HL-60/S4 treated with retinoic acid at 250 ng/mL for 4 days and 3 days (cell line): ENCODE results near the gene ACTRT2.

Experiments
- in situ Hi-C: fragments of 300-500 bp; cut with MboI; formaldehyde crosslinking; loops from 2 replicates; pipeline ENCODE4 v1.7.0; 2022; ENCODE audit warnings: low sequenced_read_pairs

Gene ACTRT2

DNA sequence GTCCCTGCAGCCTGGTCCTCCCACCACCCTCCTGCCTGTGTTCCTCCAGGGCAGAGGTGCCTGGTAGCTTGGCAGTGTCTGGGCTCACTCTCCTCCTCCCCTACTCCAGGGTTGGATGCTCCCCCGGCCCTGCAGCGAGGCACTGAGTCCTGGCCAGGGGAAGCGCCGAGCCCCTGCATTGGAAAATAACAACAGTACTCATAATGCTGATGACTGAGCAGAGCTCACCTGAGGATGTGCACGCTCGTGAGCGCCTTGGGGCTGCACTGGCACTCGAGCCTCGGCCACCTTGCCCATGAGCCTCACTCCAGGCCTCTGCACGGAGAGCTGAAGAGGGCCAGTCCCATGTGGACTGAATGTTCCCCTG lies 6.0 kb upstream of the ACTRT2 start:
- in situ Hi-C loops = loop anchor here (25.0 kb wide), 1 partner anchor 297 kb away; no protein-coding TSS in a partner anchor

DNA sequence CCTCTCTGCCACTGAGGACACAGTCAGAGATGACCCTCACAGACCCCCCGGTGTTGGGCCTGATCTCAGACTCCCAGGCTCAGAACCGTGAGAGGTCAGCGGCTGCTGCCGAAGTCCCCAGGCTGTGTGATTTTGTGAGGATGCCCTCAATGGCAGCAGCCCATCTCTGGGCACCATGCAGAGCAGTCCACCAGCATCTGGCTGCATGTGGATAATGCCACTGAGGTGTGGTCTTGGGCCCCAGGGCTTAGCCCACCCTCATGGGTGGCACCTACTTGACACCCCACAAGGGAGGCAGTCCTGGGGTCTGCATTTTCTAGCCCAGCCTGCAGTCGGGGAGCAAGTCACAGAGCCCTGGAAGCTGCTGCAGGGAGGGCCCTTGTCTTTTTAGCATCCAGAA lies 5.5 kb upstream of the ACTRT2 start:
- in situ Hi-C loops = loop anchor here (25.0 kb wide), 1 partner anchor 297 kb away; no protein-coding TSS in a partner anchor

DNA sequence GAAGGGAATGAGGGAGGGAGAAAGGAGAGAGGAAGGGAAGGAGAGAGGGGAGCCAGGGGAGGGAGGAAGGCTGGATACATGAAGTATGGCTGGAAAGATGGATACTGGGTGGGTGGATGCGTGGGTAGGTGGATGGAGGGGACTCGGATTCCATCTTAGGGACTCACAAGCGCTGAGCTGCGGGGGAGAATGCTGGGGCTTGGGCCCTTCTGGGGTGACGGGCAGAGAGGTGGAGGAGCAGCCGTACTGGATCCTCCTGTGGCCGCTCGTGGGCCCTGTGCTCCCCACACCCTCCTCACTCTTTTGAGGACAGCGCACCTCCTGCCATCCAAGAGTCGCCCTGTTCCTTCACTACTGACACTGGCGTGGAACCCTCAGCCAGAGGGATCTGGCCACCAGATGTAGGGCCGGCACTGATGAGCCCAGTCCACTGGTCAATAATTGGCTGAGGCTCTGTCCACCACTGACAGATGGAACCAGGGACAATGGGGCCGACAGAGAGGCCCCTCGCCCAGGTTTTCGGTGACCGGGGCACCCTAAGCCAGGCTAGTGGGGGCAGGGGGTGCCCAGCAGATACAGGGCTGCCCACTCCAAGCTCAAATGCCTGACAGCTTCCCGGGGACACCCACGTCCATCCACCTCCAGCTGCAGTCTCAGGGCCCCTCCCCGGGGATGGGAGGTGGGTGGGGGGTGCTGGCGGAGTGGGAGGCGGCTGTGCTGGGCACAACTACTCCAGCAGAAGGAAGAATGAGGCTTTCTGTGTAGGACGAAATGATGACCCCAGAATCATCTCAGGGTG lies 4.4 kb upstream of the ACTRT2 start:
- in situ Hi-C loops = loop anchor here (25.0 kb wide), 1 partner anchor 295 kb away; no protein-coding TSS in a partner anchor

DNA sequence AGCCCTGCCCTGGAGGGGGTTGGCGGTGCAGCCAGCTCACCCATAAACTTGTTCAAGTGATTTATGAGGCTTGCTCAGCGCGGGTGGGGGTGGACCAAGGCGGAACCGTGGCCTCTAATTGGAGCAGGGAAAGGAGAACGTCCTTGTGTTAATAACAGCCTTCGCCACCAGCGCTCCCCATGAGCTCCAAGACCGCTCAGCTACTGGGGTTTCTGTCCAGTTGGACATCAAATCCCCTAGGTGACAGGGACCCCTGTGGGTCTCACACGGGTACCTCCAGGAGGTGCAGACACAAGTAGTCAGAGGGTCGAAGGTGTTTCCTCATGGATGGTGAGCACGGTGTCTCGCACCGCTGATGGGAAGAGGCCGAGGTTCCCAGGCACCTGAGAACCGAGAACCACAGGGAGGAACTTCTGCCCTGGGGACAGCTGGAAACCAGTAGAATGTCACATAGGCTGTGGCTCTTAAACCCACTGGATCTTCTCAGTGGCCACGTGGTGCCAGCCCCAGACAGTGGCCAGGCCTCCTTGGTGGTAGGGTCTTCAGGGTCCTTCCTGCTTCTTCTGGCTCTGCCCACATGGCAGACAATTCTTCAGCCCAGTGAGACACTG lies 3.7 kb upstream of the ACTRT2 start:
- in situ Hi-C loops = loop anchor here (25.0 kb wide), 1 partner anchor 295 kb away; no protein-coding TSS in a partner anchor

DNA sequence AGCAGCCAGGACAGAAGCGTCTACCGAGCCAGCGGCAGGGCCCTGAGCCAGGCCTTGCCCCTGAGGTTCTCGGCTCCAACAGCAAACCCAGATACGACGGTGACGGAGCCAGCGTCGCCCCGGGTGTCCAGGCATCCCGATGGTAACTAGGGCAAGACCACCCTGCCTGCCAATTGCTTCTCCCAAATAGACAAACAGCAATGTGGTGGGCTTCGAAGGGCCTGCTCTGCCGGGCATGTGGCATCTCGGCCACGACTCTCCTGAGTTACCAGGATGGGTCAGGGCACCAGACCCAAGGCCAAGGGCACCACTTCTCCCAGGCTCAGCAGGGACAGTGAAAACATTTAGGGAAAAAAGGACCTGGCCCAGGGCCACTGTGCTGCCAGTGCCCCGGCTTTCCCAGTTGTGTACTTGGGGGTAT lies 3.2 kb upstream of the ACTRT2 start:
- in situ Hi-C loops = loop anchor here (25.0 kb wide), 1 partner anchor 294 kb away; no protein-coding TSS in a partner anchor

DNA sequence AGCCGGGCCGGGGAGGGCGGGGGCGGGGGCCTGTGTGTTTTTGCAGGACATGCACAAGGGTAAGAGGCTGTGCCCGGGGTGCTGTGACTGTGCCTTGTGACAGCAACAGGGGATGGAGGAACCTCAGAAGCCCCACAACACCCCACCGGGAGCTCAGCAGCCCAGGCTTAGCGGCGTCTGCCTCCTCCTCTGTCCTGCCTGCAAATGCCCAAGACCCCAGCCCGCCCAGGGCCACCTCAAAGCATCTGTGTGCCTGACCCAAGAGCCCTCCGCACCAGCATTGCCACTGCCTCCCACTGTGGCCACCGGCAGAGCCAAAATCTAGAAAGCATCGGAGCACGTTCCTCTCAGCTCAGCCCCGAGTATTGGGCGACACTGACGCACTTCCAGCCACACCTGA lies 2.7 kb upstream of the ACTRT2 start:
- in situ Hi-C loops = loop anchor here (25.0 kb wide), 1 partner anchor 294 kb away; no protein-coding TSS in a partner anchor

DNA sequence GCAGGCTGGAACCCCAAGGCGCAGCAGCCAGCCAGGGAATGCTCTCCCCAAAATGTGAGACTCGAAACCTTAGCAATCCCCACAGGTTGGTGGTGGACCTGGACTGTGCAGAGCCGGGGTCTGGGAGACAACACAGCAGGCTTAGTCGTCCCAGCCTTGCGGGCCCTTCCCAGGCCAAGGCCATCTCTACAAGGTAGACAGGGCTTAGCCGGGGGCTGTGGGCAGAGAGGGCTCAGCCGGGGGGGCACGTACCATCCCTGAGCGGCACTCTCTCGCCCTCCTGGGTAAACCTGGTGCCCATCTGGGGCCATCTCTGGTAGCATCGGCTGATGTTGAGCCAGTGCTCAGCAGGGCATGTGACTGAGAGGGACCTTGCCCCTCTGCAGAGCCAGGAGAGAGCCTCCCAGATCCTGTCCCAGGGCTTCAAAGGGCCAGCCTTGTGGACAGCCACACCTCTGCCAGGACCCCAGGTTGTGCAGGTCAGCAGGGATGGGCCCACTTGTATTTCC lies 2.2 kb upstream of the ACTRT2 start:
- in situ Hi-C loops = loop anchor here (25.0 kb wide), 1 partner anchor 293 kb away; no protein-coding TSS in a partner anchor

DNA sequence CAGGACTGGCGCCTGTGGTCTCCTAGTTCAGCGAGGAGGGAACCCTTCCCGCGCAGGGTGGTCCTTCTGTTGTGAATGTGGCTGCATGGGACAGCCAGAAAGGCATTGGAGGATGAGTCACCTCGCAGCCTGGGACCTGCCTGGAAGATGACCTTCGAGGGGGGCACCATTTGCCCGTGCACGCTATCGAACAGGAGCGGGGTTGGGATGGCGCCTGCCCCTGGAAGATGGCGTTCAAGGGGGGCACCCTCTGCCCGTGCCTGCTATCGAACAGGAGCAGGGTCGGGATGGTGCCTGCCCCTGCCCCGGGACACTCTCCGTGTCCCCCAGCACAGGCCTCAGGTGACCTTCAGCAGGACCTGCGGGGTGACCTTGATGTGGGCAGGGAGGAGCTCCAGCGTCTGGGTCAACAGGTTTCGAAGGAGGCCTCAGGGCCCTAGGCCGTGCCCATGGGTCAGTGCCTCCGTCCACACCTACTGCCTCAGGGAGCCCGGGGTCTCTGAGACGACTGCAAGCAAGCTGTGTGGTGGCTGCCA lies 1.7 kb upstream of the ACTRT2 start:
- in situ Hi-C loops = loop anchor here (25.0 kb wide), 1 partner anchor 293 kb away; no protein-coding TSS in a partner anchor

DNA sequence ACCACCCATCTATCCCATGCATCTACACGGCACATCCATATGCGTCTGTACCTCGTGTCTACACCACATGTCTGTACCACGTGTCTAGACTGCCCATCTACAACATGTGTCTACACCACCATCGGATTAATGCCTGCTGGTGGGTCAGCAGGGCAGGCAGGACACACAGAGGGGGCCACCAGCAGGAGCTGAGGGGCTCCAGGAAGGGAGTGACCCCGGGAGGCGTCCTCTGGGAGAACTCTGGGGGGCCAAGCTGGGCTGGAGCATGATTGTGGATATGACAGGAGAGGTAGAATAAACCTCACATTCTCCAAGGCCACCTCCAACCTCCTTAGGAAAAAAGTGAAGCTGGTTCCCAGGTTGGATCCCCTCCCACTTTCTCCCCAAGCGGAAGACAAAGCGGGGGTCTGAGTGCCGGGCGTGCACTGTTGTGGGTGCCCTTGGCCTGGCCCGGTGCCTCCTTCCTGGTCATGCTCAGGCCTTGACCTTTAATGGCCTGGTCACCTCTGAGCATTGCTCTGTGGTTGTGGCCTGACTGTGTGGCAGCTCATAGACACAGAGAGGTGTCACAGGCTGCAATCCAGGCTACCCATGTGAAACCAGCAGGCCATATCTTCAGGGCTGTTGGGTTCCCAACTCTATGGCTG lies 881 bp upstream of the ACTRT2 start:
- in situ Hi-C loops = loop anchor here (25.0 kb wide), 1 partner anchor 292 kb away; no protein-coding TSS in a partner anchor

DNA sequence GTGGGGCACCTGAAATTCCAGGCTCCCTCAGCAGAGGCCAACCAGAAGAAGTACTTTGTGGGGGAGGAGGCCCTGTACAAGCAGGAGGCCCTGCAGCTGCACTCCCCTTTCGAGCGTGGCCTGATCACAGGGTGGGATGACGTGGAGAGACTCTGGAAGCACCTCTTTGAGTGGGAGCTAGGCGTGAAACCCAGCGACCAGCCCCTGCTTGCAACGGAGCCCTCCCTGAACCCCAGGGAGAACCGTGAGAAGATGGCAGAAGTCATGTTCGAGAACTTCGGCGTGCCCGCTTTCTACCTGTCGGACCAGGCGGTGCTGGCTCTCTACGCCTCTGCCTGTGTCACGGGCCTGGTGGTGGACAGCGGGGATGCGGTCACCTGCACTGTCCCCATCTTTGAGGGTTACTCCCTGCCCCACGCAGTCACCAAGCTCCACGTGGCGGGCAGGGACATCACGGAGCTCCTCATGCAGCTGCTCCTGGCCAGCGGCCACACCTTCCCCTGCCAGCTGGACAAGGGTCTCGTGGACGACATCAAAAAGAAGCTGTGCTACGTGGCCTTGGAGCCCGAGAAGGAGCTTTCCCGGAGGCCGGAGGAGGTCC lies 634 bp downstream of the ACTRT2 start:
- in situ Hi-C loops = loop anchor here (25.0 kb wide), 1 partner anchor 290 kb away; no protein-coding TSS in a partner anchor

DNA sequence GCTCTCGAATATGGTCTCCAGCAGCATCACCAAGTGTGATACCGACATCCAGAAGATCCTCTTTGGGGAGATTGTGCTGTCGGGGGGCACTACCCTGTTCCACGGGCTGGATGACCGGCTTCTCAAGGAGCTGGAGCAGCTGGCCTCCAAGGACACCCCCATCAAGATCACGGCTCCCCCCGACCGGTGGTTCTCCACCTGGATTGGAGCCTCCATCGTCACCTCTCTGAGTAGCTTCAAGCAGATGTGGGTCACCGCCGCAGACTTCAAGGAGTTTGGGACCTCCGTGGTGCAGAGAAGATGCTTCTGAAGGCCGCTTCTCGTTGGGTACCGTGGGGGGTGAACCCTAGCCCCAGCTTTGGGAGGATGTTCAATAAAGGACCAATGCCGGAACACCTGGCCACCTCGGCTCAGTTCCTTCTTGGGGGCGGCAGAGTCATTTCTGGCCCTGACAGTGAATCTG lies 1.3 kb downstream of the ACTRT2 start:
- in situ Hi-C loops = loop anchor here (25.0 kb wide), 1 partner anchor 290 kb away; no protein-coding TSS in a partner anchor

DNA sequence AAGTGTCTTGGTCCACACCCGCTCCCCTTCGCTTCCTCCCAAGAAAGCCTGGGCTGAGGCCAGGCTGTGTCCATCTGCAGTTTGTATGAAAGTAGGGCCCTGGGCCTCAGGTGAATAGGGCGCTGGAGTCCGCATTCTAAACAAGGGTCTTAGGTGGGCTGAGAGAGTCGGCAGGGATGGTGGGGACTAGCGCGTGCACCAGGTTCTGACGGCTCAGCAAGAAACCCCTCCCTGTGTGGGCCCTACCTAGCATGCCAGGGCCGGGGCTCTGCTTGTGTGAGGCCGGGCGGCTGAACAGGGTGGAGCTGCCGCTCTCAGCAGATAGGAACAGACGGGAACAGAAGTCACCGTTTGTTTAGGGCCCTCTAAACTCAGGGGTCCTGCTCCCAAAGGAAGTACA lies 1.7 kb downstream of the ACTRT2 start:
- in situ Hi-C loops = loop anchor here (25.0 kb wide), 1 partner anchor 289 kb away; no protein-coding TSS in a partner anchor

DNA sequence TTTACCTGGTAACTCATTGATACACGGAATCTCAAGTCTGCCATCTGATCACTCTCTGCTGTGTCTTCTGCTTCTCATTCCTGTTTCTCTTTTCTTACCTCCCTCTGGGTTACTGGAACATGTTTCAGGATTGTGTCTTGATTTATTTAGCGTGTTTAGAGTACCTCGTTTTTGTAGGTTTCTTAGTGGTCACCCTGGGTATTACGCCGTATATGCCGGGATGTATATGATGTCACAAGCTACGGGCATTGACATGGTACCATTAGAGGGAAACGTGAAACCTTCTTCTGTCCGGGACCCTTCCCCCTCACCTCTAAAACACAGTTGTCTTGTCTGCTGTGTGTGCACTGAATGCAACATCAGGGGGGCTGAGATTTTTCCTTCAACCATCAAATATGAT lies 2.8 kb downstream of the ACTRT2 start:
- in situ Hi-C loops = loop anchor here (25.0 kb wide), 1 partner anchor 288 kb away; no protein-coding TSS in a partner anchor

DNA sequence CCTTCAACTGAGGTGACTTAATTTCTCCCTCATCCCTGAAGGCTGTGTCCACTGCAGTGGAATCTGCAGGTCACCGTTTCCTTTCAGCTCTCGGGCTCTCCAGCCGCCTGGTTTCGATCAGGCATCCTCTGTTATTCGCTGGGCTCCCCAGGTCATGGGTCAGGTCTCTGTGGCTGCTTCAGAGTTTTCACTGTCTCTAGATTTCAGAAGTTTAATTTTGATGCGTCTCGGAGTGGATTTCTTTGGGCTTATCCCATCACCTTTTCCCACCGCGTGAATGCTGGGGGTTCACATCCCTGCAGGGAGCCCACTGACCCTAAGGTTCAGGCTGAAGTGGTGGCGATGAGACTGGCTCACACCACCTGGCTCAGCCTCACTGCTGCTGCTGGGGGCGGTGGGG lies 3.3 kb downstream of the ACTRT2 start:
- in situ Hi-C loops = loop anchor here (25.0 kb wide), 1 partner anchor 288 kb away; no protein-coding TSS in a partner anchor

DNA sequence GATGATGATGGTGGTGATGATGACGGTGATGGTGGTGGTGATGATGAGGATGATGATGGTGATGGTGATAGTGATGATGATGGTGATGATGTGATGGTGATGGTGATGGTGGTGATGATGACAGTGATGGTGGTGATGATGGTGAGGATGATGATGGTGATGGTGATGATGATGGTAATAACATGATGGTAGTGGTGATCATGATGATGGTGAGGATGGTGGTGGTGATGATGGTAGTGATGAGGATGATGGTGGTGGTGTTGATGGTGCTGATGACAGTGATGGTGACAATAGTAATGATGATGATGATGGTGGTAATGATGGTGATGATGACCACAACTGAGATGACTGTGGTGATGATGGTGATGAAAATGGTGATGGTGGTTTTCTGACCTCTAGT lies 4.9 kb downstream of the ACTRT2 start:
- in situ Hi-C loops = no loop called here

DNA sequence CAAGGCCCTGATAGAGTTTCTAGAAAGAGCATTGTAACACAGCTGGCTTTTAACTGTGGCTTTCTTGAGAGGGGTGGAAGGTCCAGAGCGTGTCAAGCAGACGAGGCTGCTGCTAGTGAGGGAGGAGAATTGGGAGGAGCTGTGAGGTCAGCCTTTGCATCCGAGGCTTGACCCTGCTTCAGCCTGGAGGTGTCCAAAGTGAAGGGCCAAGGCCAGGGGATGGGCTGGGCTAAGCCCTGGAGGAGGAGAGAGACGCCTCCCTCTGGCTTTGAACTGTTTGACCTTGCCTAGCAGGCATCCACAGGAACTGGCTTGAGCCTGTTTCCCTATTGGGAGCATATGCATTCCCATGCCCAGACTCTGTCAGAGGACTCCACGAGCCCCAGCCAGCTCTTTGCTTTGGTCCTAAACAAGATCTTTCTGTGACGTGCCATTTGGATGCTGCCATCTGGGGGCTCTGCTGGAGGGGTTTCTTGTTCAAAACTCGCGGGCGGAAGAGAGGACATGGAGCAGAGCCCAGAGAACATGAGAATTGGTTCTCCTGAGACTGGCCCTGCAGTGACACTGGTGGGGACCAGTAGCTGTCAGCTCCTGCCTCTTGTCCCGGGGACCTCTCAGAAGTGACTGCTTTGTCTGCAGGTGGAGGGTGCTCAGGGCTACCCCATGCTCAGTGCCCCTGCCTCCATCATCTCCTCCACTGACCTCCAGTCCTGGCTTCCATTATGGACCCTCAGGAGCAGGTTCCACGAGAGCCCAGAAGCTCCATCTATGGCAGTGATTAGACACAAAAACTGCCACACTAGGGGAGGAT lies 5.5 kb downstream of the ACTRT2 start:
- in situ Hi-C loops = no loop called here

DNA sequence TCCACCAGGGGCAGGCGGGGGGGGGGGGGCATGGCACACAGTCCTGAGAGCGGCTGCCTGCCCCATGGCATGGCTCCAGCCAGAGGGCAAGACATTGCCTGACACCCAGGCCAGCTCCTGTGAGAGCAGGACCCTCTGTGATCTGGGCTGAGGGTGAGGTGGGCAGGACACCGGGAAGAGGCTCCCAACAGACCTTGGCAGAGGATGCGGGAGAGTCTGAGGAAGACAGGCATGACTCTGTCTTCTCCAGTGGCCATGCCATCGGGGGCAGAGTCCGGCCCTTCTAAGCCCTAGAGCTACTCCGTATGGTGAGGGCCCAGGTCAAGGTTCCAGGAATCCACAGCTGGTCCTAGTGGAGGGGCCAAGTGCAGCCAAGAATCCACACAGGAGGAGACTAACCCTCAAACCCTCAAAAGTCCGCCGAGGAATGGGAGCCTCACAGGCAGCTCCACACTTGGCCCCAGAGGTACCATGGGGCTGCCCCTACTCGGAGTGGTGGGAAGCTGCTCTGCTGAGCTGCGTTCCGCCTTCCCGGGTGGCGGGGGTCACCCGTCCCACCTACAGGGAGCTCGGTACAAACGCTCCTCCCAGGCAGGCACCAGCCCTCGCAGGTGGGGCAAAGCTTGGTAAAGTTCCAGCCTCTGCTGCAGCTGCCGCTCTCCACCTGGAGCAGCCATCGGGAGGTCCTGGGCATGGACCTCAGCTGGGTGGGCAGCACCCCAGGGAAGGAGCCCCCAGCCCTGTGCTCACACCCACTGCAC lies 6.5 kb downstream of the ACTRT2 start:
- in situ Hi-C loops = no loop called here

DNA sequence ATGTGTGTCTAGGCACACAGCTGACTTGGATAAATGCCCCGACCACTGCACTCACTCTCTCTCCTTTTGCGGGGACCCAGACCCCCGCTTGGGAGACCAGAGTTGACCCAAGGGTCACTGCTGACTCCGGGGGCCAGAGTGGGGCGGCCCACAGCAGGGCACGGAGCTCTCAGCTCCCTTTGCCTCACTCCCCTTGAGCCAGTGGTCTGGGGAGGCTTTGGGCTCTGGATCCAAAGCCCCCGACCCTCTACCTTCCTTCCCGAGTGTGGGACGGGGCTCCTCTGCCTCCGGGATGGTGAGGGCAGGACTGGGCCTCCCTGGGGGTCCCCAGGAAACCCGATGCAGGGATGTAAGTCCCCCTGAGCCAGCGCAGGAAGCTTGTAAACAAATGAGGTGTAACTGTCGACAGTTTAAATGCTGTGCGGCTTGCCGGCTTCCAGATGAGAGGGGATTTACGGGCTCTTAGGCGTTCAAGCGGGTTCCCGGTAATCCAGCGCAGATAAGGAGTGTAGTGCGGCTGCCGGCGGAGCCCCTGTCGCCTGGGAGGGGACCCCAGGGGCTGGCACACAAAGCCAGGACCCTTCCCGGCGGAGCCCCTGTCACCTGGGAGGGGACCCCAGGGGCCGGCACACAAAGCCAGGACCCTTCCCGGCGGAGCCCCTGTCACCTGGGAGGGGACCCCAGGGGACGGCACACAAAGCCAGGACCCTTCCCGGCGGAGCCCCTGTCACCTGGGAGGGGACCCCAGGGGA lies 7.4 kb downstream of the ACTRT2 start:
- in situ Hi-C loops = no loop called here
